ENCODE measurements around the gene TMPRSS15. TPM values are rescaled to one million over a fixed set of nuclear protein-coding genes. Genes with fewer than 3 reads are reported as not detected.

The TMPRSS15 gene
- not detected in 5 replicates for total RNA-seq (2022; extraction: Qiagen RNA extraction)

DNA sequence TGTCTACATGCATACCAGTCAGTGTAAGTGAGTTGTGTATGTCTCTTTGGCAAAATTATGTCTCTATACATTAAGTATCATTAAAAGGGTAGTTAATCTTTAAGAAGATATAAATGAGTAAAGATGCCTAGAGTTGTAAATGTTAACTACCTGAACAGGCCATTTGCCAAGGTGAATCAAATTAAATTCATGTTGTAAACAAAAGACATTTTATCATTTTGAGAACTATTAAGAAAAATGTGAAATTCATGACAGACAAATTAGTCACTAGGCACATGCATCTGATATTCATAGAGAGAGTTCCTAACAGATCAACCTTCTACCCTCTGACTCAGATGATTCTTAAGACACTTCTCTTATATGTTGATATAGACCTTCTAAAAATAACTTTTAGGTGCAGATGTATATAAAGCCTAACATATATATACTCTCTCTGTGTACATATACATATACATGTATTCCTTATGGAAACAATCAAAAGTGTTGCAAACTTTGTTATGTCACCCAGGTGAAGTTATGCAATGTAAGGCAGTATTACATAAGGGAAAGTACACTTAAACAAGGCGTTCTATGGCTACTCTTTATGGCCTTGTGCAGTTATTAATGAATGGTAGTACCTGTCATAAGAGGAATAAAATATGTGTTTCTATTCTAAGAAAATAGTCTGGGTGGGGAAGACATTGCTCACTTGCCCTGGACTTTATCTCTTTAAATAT is at the start of gene TMPRSS15:
TSS of gene TMPRSS15 (minus strand) at position 51 of the 716 bp plus-strand sequence. CDS start 163 bp downstream, outside the sequence.

DNA sequence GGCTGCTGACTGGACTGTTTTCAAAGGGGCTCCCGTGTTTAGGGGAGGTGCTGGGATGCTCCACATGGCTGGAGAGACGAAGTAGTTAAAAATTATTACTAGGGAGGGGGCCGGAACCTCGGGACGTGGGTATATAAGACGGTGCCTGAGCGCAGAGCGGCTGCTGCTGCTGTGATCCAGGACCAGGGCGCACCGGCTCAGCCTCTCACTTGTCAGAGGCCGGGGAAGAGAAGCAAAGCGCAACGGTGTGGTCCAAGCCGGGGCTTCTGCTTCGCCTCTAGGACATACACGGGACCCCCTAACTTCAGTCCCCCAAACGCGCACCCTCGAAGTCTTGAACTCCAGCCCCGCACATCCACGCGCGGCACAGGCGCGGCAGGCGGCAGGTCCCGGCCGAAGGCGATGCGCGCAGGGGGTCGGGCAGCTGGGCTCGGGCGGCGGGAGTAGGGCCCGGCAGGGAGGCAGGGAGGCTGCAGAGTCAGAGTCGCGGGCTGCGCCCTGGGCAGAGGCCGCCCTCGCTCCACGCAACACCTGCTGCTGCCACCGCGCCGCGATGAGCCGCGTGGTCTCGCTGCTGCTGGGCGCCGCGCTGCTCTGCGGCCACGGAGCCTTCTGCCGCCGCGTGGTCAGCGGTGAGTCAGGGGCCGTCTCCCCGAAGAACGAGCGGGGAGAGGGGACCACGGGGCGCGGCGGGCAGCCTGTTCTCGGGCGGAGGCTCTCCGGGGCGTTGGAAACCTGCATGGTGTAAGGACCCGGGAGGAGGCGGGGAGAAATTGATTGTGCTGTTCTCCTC is 158.7 kb downstream of the TMPRSS15 start, which contains the start of gene CHODL:
TSS of gene CHODL (plus strand) at position 163 of the 793 bp plus-strand sequence. CDS start at position 554, 391 bp downstream.

Other genes starting within 250 kb of the TMPRSS15 start
- gene CHODL, start 159.0 kb downstream of the TMPRSS15 start, total RNA-seq (2022; extraction: Qiagen RNA extraction), result not detected in 5 replicates